Testis (tissue), 2 donors: ENCODE results near the gene IQCH.

ENCODE experiments used
- POLR2A ChIP-seq: fragments of 450-650 bp; IDR thresholded peaks from one replicate; pipeline ENCODE4 v1.6.1; 2017; ENCODE audit warnings: antibody characterized with exemption, mild to moderate bottlenecking, moderate library complexity
- TF ChIP-seq, protein P1 (sequence below), 3 experiments: fragments of 450-650 bp in 2 of 3; fragments of 200-600 bp in 1 of 3; sonication (generic) in 1 of 3; IDR thresholded peaks; one replicate each; pipeline ENCODE4 v1.5.1; 2016 to 2019; ENCODE audit warnings: antibody characterized with exemption in 3 of 3, mild to moderate bottlenecking in 2 of 3, moderate library complexity in 1 of 3

DNA sequence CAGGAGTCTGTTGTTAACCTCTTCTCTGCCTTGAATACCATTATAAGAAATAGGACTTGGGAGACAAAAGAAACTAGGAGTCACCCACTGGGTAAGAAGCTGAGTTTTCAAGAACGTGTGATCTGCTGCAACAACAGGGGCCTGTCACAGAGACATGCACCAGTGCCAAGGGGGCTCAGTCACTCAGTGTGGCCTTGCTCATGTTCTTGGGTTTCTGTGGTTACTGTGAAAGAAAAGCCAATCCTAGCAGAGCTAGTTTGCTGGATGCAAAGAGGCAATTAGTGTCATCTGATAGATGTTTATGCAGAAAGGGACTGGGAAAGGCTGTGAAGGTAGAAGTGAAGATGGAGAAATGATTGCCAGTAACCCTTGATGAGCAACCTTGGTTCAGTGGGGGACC, 126.3 kb downstream of the IQCH start:
- TF ChIP-seq, protein P1, sequence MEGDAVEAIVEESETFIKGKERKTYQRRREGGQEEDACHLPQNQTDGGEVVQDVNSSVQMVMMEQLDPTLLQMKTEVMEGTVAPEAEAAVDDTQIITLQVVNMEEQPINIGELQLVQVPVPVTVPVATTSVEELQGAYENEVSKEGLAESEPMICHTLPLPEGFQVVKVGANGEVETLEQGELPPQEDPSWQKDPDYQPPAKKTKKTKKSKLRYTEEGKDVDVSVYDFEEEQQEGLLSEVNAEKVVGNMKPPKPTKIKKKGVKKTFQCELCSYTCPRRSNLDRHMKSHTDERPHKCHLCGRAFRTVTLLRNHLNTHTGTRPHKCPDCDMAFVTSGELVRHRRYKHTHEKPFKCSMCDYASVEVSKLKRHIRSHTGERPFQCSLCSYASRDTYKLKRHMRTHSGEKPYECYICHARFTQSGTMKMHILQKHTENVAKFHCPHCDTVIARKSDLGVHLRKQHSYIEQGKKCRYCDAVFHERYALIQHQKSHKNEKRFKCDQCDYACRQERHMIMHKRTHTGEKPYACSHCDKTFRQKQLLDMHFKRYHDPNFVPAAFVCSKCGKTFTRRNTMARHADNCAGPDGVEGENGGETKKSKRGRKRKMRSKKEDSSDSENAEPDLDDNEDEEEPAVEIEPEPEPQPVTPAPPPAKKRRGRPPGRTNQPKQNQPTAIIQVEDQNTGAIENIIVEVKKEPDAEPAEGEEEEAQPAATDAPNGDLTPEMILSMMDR (IDR thresholded peaks at IDR 0.05), result no peak
- no peak for TF ChIP-seq POLR2A
